HG03442 (cell line): Measurements from ENCODE around the gene KASH5.

Experiments
- ATAC-seq: cut with Tn5 transposase; IDR thresholded peaks from one replicate; pipeline ENCODE4 v1.9.1; 2021; ENCODE audit warnings: mild to moderate bottlenecking, moderate library complexity; ENCODE audit not compliant: unreplicated experiment

KASH5 gene

GRCh38 chr19:49420227-49420626, 32.2 kb downstream of the KASH5 start:
- no peak for ATAC-seq

DNA sequence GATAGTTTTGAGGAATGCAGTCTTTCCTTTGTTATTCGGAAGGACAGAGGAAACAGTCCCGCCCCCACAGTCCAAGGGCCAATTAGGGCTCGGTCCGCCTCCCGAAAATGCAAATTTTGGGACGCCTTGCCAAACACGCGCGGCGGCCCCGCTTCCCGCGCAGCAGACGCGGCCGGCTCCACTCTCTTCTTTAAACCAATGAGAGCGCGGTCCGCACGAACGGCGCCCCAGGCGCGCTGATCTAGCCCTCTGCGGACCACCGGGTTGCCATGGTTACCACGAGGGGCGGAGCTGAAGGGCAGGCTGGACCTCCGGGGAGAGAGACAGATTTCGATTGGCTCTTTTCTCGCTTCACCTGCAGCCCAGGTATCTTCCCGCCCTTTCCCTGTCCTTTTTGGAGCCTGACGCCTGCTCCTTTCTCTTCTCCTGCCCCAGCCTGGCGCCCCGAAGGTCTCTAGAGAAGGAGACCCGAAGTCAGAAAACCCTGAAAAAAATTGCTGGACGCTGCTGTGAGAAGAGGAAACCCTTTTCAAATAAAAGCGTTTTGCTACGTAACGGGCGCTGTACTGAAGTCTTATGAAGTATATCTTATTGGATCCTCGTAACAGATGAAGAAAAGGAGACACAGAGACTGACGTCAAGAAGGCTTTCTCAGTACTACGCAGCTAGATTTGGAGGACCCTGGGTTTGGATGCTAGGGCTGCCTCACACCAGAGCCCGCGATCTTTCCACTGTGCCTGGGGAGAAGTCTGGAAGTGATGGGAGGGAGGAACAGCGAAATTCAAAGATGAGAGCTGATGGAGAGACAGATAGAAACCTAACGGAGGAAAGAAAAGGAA, 33.2 kb downstream of the KASH5 start:
- ATAC-seq, result no peak

- ATAC-seq, result no peak
Observed at GRCh38 chr19:49421878-49422202, 33.8 kb downstream of the KASH5 start.

DNA sequence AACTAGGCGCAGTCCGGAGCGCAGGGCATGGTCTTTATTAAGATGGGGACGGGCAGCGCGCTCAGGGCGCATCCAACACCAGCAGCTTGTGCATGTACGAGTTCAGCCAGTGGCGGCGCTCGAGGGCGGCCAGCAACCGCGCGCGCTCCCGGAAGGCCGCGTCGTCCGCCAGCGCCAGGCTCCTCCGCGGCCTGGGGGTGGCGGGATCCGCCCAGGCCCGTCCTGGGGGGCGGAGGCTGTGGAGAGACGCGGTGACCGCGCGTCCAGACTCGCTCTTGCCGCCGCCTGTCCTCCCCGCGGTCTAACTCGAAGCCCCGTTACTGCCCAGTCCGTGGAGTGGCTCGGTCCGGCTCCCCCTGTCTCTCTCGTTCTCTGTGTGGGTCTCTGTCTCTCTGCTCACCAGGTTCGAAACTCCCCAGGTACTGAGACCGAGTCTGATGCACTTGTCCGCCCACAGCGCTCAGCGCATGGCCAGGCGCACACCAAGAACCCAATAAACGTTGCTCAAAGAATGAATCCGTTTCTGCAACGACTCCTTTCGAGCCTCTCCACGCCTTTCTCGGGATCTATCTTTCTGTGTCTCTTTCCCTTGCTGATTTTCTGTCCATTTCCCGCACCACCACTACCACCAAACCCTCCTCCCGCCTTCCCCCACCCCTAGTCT, 34.5 kb downstream of the KASH5 start:
- ATAC-seq, result no peak

DNA sequence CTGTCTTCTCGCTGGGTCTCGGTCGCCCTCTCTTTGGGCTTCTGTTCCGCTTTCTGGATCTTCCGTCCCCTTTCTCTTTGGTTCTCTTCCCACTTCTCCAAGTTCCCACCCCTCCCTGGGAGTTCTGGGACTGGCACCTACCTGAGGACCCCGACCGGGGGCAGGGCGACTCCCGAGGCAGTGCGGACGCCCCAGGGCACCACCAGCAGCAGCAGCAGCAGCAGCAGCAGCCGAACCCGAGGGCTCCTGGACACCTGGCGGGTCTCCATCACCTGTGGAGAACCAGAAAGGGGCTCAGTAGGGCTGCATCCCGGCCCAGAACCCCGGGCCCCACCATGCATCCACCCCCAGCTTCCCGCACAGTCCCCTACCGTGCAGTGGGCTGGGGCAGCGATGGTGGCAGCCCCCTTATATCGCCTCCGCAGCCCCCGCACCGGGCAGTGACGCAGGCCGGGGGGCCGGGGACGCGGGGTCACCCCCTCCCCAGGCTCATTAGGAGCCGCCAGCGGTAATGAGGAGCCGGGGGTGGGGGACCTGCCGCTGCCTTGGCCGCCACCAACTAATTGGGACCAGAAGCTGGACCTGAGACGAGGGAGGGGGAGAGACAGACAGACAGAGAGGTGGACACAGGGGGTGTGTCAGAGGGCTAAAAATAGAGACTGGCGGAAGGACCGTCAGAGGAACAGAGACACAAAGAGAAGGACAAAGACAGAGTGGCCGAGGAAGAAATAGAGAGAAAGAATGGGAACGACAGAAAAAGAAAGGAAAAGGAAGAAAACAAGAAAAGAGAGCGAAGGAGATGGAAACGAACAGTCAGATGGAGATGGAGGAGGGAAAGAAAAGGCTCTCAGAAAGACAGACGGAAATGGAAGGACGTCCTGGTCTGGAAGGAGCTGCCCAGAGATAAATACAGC, 35.3 kb downstream of the KASH5 start, which contains the start of gene PTH2:
PTH2 (minus strand) TSS at position 371 of the 914 bp plus-strand sequence; CDS start at position 269, 102 bp downstream.
- no peak for ATAC-seq

DNA sequence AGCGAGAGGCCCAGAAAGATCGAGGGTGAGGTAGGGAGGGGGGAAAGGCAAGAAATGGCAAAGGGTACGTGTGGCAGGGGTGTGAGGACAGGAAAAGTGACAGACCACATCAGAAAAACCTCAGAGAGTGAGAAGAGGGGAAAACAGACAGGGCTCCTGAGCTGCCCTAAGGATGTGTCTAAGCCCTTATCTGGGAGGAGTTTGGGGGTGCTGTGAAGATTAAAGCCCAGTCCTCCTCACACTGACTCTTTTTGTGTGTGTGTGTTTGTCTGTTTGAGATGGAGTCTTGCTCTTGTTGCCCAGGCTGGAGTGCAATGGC, 35.9 kb downstream of the KASH5 start:
- ATAC-seq, result no peak

- no peak for ATAC-seq
Observed at GRCh38 chr19:49425178-49425577, 37.1 kb downstream of the KASH5 start, which contains the start of gene GFY. Gene GFY (plus strand): TSS chr19:49425388. CDS start chr19:49426431, 1,043 bp downstream.

DNA sequence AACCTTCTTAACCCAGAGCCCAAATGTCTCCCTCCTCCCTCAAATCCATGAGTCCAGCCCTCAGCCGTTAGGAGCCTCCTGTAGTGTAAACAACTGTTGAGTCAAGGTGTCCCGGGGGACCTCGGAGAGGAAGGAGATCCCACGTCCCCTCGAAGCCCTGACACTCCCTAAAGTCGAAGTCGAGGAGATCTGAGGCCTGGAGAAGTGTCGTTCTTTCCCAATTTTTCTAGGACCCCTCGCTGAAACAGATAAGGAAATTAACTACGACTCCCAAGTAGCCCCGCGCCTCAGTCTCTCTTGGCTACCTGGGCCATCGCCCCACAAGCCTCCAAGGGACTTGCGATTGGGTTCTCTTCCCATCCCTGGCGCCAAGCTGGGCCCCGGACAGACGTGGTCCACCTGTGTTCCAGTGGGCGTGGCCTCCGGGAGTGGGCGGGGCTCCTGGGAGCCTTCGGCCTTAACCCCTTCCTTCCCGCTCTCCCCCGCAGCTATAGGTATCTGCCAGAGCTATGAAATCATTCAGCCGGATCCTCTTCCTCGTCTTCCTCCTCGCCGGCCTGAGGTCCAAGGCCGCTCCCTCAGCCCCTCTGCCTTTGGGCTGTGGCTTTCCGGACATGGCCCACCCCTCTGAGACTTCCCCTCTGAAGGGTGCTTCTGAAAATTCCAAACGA, 38.0 kb downstream of the KASH5 start:
- no peak for ATAC-seq

DNA sequence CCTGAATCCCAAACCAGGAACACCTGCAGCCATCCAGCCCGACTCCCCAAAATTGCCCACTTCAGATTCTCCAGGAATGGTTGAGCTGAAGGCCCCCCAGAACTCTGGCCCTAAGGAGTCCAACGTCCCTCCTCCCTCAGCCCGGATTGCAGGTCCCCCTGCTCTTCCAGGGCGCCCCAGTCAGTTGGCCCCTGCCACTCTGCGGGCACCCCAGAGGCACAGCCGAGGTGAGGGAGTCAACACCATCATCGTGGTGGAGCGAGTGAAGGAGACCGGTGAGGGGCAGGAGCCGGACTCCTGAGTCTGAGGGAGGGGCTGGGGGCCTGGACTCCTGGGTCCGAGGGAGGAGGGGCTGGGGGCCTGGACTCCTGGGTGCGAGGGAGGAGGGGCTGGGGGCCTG, 39.3 kb downstream of the KASH5 start:
- no peak for ATAC-seq

DNA sequence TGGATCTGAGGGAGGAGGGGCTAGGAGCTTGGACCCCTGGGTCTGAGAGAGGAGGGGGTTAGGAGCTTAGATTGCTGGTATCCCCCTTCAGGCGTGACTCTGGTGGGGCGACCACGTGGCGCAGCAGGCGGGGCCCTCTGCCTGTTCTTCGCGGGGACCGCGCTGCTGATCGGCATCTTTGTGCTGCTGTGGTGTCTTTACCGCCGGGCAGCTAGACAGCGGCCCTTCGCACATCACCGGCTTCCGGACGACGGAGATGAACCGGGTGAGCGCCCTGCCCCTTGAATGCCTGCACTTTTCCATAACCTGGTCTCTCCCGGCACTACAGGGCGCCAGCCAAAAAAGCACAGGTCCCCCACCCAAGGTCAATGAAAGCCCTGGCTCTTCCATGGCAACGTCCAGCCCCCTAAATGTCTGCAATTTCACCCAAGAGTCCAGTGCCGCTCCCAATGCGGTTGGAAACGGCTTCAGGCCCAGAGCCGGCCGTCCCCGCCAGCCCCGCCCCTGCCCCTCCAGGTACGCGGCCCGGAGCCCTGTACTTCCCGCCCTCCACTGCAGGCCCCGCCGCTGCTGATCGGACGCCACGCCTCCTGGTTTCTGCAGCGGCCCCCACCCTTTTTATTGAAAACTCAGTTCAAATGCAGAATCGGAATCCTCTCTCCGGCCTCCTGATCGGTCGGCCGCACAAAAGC, 40.0 kb downstream of the KASH5 start:
- ATAC-seq, result no peak

DNA sequence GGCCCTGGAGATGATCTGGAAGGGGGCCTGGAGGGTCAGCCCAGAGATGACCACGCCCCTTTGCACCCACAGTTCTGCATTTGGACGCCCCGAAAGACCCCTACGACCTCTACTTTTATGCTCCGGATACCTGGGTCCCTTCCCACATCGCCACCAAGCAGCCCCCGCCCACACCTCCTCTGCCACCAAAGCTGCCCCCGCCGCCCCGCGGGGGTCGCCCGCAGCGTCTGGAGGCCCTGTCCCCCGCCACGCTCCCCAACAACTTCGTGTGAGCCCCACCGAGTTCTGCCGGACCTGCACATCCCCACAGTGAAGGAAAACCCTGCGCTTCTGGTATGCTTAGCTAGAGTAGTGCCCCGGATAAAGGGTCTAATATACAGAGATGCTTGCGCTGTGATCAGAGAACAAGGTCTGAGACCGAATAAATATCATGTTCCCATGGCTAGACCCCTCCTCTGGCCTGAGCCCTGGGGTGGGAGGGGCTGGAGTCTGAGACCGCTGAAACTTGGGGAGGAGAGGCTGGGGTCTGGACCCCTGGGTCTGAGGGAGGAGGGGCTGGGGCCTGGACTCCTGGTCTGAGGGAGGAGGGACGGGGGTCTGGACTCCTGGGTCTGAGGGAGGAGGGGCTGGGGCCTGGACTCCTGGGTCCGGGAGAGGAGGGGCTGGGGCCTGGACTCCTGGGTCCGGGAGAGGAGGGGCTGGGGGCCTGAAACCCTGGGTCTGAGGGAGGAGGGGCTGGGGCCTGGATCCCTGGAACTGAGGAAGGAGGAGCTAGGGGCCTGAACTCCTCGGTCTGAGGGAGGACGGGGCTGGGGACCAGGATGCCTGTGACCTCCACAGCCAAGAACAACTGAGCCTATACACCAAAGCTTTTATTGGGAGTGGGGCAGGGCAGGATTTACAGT, 40.8 kb downstream of the KASH5 start:
- no peak for ATAC-seq

DNA sequence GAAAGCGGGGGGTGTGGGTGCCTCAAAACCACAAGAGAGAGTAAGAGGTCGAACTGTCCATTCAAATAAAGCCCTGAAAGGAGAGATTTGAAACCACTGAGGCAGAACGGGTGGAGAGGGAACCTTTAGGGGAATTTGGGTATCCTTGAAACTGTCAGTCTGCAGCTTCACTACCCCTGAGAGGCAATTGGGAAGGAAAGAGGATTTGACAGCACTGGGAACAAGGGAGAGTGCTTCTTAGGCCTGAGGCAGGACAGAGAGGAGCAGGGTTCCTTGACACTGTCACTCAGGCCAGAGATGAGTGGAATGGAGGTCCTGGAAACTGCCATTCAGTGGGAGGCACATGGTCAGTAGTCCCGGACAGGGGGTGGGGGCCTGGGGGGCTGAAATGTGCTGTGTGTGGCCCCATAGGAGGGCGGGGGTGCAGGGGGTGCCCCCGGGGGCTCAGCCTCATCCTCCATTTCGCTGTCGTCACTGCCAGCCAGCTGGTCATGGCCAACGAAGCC, 42.2 kb downstream of the KASH5 start:
- no peak for ATAC-seq

GRCh38 chr19:49430678-49431329, 42.8 kb downstream of the KASH5 start:
- no peak for ATAC-seq

DNA sequence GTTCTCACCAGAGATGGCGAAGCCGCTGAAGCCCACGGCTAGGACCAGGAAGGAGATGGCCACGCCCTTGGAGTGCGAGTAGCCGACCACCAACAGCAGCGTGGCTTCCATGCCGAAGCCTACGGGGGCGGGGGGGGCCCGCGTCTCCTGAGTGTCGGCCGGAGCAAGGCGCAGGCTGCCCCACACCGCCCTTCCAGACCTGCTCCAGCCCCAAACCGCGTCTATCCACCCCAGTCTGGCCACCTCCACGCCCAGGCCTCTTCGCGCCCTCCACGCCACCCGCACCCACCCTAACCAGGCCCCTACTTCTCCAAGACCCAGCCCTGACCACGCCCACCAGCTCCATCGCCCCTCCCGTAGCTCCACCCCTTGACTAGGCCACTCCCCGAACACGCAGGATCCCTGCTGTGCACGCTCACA, 43.3 kb downstream of the KASH5 start:
- ATAC-seq, result no peak

GRCh38 chr19:49432141-49433073, 44.4 kb downstream of the KASH5 start:
- ATAC-seq, result no peak

DNA sequence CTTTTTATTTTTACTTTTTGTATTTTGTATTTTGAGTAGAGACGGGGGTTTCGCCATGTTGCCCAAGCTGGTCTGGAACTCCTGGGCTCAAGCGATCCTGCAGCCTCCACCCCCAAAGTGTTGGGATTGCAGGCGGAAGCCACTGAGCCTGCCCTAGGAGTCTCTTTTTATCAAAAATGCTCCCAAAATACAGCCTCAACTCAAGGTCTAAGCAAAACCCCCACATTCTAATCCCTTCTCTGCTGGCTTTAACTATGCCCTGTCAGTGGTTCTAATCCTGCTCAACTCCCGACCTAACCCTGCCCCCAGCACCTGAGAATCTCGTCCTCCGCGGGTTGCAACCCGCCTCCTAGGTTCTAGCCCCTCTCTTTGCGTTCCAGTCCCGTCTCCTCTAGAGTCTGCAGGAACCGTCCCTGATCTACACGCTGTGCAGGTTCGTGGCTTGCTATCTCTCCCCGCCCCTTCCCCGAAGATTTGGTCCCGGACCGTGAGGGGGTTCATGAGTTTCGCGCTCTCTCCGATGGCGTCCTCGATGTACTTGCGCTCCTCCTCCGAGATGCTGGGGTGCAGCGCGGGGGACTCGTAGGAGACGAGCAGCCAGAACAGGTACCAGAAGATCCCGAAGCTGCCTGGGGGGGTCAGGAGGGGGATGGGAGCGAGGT, 45.3 kb downstream of the KASH5 start:
- no peak for ATAC-seq
